Thyroid gland (tissue), 4 donors: ENCODE results near the gene UBXN10.

Source experiments
- CTCF ChIP-seq, 6 experiments: fragments of 200-600 bp in 3 of 6; fragments of 450-650 bp in 3 of 6; sonication (generic) in 3 of 6; IDR thresholded peaks; one replicate each; pipeline ENCODE4 v1.5.1; 2016 to 2019; ENCODE audit warnings: antibody characterized with exemption in 6 of 6, mild to moderate bottlenecking in 2 of 6, inconsistent platforms in 1 of 6, moderate library complexity in 1 of 6
- POLR2A ChIP-seq, 2 donors: fragments of 450-650 bp; IDR thresholded peaks; one replicate each; pipeline ENCODE4 v1.6.1; 2017; ENCODE audit warnings: antibody characterized with exemption in 2 of 2, mild to moderate bottlenecking in 2 of 2, moderate library complexity in 1 of 2

GRCh38 chr1:20228314-20228825 is 42.5 kb downstream of the UBXN10 start:
- TF ChIP-seq POLR2A (IDR thresholded peaks at IDR 0.05), result no peak
- TF ChIP-seq CTCF (IDR thresholded peaks at IDR 0.05), result no peak
